GM19351 (cell line): ENCODE results near the gene ZC2HC1C.

Experiments
- ATAC-seq: cut with Tn5 transposase; IDR thresholded peaks from one replicate; pipeline ENCODE4 v1.9.1; 2021; ENCODE audit warnings: mild to moderate bottlenecking, moderate library complexity; ENCODE audit not compliant: unreplicated experiment

ZC2HC1C gene

DNA sequence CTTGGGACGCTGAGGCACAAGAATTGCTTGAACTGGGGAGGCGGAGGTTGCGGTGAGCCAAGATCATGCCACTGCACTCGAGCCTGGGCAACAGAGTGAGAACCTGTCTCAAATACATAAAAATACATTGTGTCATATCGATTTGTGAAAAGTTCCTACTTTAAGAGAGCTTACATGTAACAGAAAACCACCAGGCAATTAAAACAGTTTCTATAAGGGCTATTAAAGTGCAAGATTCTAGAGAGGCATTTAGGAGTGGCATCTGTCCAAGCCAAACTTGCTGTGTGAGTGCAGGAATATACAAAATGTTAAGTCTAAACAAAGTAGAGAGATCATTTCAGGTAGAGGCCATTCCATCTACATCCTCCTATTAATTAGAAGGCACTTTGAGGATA lies 59.2 kb downstream of the ZC2HC1C start:
- no peak for ATAC-seq
